ENCODE data around the gene PNPLA2.

The PNPLA2 gene

DNA sequence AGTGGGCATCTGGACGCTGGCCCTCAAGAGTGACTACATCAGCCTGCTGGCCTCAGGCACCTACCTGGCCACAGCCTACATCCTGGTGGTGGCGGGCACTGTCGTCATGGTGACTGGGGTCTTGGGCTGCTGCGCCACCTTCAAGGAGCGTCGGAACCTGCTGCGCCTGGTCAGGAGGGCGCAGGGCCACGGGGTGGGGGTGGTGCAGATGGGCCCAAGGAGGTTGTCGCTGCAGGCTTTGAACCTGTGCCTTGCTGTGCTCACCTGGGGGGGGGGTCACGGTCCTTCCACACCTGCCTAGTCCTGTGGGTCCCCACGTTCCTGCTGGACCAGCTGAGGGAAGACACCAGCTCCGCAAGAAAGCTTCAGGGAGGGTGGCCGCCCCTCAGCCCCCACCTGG lies 17.6 kb downstream of the PNPLA2 start:
- no peak overlapping the region for H3K4me3 ChIP-seq (ENCODE audit: low read length)
- TF ChIP-seq, protein P1, sequence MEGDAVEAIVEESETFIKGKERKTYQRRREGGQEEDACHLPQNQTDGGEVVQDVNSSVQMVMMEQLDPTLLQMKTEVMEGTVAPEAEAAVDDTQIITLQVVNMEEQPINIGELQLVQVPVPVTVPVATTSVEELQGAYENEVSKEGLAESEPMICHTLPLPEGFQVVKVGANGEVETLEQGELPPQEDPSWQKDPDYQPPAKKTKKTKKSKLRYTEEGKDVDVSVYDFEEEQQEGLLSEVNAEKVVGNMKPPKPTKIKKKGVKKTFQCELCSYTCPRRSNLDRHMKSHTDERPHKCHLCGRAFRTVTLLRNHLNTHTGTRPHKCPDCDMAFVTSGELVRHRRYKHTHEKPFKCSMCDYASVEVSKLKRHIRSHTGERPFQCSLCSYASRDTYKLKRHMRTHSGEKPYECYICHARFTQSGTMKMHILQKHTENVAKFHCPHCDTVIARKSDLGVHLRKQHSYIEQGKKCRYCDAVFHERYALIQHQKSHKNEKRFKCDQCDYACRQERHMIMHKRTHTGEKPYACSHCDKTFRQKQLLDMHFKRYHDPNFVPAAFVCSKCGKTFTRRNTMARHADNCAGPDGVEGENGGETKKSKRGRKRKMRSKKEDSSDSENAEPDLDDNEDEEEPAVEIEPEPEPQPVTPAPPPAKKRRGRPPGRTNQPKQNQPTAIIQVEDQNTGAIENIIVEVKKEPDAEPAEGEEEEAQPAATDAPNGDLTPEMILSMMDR (conservative IDR thresholded peaks at IDR 0.05; ENCODE audit: low read length) = no peak
- DNase-seq (ENCODE audit: low read depth) = no peak

DNA sequence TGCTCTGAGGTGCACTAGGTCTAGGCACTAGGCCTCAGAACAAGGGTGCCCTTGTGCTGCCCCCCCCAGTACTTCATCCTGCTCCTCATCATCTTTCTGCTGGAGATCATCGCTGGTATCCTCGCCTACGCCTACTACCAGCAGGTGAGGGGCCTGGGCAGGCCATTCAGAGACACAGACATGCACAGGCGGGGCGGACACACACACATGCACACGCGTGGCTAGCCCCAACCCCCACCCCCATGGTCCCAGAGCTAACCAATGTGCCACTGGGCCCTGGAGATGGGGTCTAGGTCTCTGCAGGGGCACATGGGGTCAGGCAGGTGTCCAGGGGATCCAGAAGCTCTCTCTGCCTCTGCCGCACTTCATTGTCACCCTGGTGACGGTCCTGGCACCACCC lies 18.0 kb downstream of the PNPLA2 start:
- TF ChIP-seq, protein P1 (conservative IDR thresholded peaks at IDR 0.05; ENCODE audit: low read length) = no peak
- DNase-seq (ENCODE audit: low read depth) = no peak
- no peak overlapping the region for H3K4me3 ChIP-seq (ENCODE audit: low read length)

DNA sequence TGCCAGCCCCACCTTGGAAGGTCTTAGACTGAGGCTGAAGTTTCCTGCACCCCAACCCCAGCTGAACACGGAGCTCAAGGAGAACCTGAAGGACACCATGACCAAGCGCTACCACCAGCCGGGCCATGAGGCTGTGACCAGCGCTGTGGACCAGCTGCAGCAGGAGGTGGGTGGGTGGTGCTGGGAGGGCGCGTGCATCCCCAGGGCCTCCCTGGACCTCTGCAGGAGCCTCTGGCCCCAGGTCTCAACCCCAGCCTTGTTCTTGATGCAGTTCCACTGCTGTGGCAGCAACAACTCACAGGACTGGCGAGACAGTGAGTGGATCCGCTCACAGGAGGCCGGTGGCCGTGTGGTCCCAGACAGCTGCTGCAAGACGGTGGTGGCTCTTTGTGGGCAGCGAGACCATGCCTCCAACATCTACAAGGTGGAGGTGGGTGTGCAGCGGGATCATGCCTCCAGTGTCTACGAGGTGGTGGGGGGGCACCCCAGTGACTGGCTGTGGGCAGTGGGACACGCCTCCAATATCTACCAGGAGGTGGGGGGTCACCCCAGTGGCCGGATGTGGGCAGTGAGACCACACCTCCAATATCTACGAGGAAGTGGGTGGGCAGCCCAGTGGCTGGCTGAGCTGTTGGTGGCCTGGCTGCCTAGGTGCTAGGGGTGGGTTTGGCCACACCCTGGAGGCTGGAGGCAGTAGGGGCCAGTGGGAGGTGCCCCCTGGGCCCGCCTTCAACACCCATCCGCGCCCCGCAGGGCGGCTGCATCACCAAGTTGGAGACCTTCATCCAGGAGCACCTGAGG lies 18.7 kb downstream of the PNPLA2 start:
- H3K4me3 ChIP-seq (ENCODE audit: low read length) = no peak overlapping the region
- TF ChIP-seq, protein P1 (conservative IDR thresholded peaks at IDR 0.05; ENCODE audit: low read length) = no peak
- no peak for DNase-seq (ENCODE audit: low read depth)

DNA sequence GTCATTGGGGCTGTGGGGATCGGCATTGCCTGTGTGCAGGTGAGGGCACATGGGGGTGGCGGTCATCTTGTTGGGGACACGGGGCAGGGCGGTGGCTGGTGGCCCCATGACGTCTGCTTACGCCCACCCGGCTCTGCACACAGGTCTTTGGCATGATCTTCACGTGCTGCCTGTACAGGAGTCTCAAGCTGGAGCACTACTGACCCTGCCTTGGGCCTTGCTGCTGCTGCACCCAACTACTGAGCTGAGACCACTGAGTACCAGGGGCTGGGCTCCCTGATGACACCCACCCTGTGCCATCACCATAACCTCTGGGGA lies 19.2 kb downstream of the PNPLA2 start:
- H3K4me3 ChIP-seq (ENCODE audit: low read length) = no peak overlapping the region

DNA sequence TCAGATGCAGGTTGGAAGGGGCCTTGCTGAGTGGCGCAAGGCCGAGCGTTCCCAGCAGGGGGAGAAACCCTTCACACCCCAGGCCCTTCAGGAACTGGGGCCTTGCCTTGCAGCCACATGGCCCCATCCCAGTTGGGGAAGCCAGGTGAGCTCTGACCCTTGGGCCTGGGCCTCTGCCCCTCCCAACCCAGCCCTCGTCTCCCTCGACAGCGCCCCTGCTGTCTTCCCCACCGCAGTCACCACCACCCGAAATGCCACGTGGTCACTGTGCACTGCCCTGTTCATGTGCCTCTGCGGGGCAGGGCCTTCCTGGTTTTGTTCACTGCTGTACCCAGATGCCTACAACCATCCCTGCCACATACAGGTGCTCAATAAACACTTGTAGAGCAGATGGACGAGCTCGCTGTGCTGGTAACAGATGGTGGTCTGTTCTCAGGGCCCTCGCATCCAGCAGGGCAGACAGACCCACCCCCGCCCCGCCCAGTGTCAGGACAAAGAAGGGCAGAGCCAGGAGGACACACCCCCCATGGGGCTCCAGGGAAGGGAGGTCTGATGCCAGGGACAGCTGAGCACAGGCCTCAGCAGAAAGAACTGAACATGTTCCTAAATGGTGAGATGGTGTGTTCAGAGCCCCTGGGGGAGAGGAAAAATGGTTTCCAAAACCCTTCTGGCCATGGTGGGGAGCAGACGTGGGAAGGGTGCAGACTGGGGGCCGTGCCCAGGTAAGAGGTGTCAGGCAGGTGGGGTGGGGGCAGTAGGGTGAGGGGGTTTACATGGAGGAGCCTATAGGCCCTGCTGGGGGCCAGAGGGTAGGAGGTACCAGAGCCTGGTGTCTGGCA lies 19.9 kb downstream of the PNPLA2 start:
- no peak overlapping the region for H3K4me3 ChIP-seq (ENCODE audit: low read length)
- peak; percentile 41 for DNase-seq (ENCODE audit: low read depth)
- TF ChIP-seq, protein P1 (conservative IDR thresholded peaks at IDR 0.05; ENCODE audit: low read length) = peak; percentile 34

More for the DNA sequence above, 19.2 kb downstream of the PNPLA2 start:
- DNase-seq (ENCODE audit: low read depth) = no peak
- TF ChIP-seq, protein P1 (conservative IDR thresholded peaks at IDR 0.05; ENCODE audit: low read length) = no peak

DNA sequence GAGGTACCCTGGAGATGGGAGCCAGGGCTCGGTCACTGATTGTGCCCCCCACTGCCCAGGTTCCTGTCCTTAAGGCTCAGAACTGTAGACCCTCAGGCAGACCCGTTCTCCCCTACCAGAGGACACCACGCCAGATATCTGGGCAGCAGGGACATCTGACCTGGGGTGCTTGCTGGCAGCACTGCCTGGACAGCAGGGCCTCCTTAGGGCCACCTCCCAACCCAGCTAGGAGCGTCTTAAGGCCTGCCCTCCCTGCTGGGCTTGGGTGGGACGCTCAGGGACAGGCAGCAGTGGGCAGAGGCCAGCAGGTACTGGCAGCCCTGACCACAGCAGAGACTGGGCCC lies 20.5 kb downstream of the PNPLA2 start:
- DNase-seq (ENCODE audit: low read depth) = no peak
- TF ChIP-seq, protein P1 (conservative IDR thresholded peaks at IDR 0.05; ENCODE audit: low read length) = no peak

More for the DNA sequence above, 20.5 kb downstream of the PNPLA2 start:
- H3K4me3 ChIP-seq (ENCODE audit: low read length) = no peak overlapping the region
